H1 (cell line): ENCODE results near the gene ADA. TPM values are rescaled to one million over a fixed set of nuclear protein-coding genes. Genes with fewer than 3 reads are reported as not detected.

ENCODE experiments used
- CTCF ChIA-PET: fragments of 300-600 bp; sonication (Branson Sonifier 250); formaldehyde crosslinking; loops from one replicate; lab custom pipeline; 2021; ENCODE audit not compliant: partially characterized antibody; lab: Charles Lee
- POLR2A ChIA-PET: fragments of 300-600 bp; sonication (Branson Sonifier 250); formaldehyde crosslinking; loops from one replicate; lab custom pipeline; 2021; ENCODE audit warnings: inconsistent platforms; ENCODE audit not compliant: partially characterized antibody; lab: Charles Lee
- DNase-seq, 2 experiments: peaks; one replicate each; pipeline versions ENCODE4 v3.0.0 to v3.0.0-alpha.2; 2010 to 2022; ENCODE audit warnings: low spot score in 2 of 2, low read depth in 1 of 2, mixed read lengths in 1 of 2
- FAIRE-seq: peaks from 2 replicates; lab custom pipeline; 2011; peaks lifted over from hg19 to GRCh38; lab: Jason Lieb, UNC
- H2AFZ ChIP-seq: 2 replicates; pipeline ENCODE4 v1.8.1; 2012; ENCODE audit warnings: low read length, inconsistent platforms
- H2AK5ac ChIP-seq: 2 replicates; pipeline ENCODE4 v1.6.1; 2013; ENCODE audit warnings: low read depth, low read length
- H2BK120ac ChIP-seq: replicated peaks from 2 replicates; pipeline ENCODE3; 2013; ENCODE audit warnings: low read depth, low read length, inconsistent platforms
- H2BK12ac ChIP-seq: 2 replicates; pipeline ENCODE4 v1.6.1; 2013; ENCODE audit warnings: low read depth, low read length
- H2BK15ac ChIP-seq: 2 replicates; pipeline ENCODE4 v1.6.1; 2013; ENCODE audit warnings: low read length
- H2BK20ac ChIP-seq: 2 replicates; pipeline ENCODE4 v1.6.1; 2013; ENCODE audit warnings: low read length
- H2BK5ac ChIP-seq: 2 replicates; pipeline ENCODE4 v1.6.1; 2013; ENCODE audit warnings: low read depth, low read length
- H3K14ac ChIP-seq: 2 replicates; pipeline ENCODE4 v1.6.1; 2013; ENCODE audit warnings: inconsistent platforms; ENCODE audit not compliant: insufficient read length
- H3K18ac ChIP-seq: 2 replicates; pipeline ENCODE4 v1.6.1; 2013; ENCODE audit warnings: low read length; ENCODE audit errors: extremely low read depth
- H3K23ac ChIP-seq: 2 replicates; pipeline ENCODE4 v1.6.1; 2013; ENCODE audit warnings: inconsistent platforms; ENCODE audit not compliant: insufficient read length
- H3K23me2 ChIP-seq: 2 replicates; pipeline ENCODE4 v1.6.1; 2013; ENCODE audit warnings: low read depth, low read length
- H3K27ac ChIP-seq: 2 replicates; pipeline ENCODE4 v1.6.1; 2011; ENCODE audit warnings: low read depth, low read length, inconsistent platforms
- H3K27me3 ChIP-seq, 4 experiments: replicated peaks in 1 of 4; 1 replicate in 1 of 4; 2 replicates in 3 of 4; pipeline versions ENCODE4 v1.6.1 to v1.8.1; 2011 to 2013; ENCODE audit warnings: low read length in 3 of 4, mild to moderate bottlenecking in 3 of 4, inconsistent platforms in 2 of 4, mixed read lengths in 2 of 4, moderate library complexity in 1 of 4; ENCODE audit not compliant: control insufficient read depth in 3 of 4, insufficient read depth in 3 of 4; ENCODE audit errors: extremely low read depth in 1 of 4
- H3K36me3 ChIP-seq, 4 experiments: 2 replicates each; pipeline versions ENCODE4 v1.6.1 to v1.8.1; 2011 to 2013; ENCODE audit warnings: mild to moderate bottlenecking in 4 of 4, low read length in 3 of 4, moderate library complexity in 2 of 4, control low read depth in 1 of 4, inconsistent platforms in 1 of 4; ENCODE audit not compliant: insufficient read depth in 4 of 4, control insufficient read depth in 2 of 4
- H3K4ac ChIP-seq: replicated peaks from 2 replicates; pipeline ENCODE3; 2013; ENCODE audit warnings: low read length, low read depth, mixed read lengths, inconsistent platforms; ENCODE audit not compliant: insufficient read length
- H3K4me1 ChIP-seq, 4 experiments: replicated peaks in 1 of 4; 1 replicate in 1 of 4; 2 replicates in 3 of 4; pipeline versions ENCODE4 v1.6.1 to v1.8.1; 2011 to 2013; ENCODE audit warnings: low read length in 3 of 4, inconsistent platforms in 2 of 4, mixed read lengths in 1 of 4; ENCODE audit not compliant: insufficient read depth in 4 of 4, control insufficient read depth in 3 of 4
- H3K4me2 ChIP-seq, 2 experiments: 2 replicates each; pipeline versions ENCODE4 v1.6.1 to v1.8.1; 2011 to 2013; ENCODE audit warnings: low read depth in 2 of 2, low read length in 2 of 2, control low read depth in 1 of 2, inconsistent platforms in 1 of 2, mild to moderate bottlenecking in 1 of 2; ENCODE audit not compliant: insufficient read depth in 1 of 2
- H3K4me3 ChIP-seq, 4 experiments: fragments of 200-600, 300-600 bp in 1 of 4; sonication (generic), shearing (Covaris generic), sonication (Bioruptor Twin) in 1 of 4; 2 replicates each; pipeline versions ENCODE4 v1.5.1 to v1.8.1; 2011 to 2016; ENCODE audit warnings: low read length in 4 of 4, low read depth in 3 of 4, control low read depth in 2 of 4, inconsistent platforms in 2 of 4, mild to moderate bottlenecking in 2 of 4, mixed read lengths in 1 of 4, moderate library complexity in 1 of 4; ENCODE audit not compliant: insufficient read depth in 2 of 4; ENCODE audit errors: extremely low read depth in 1 of 4
- H3K56ac ChIP-seq: replicated peaks from 2 replicates; pipeline ENCODE3; 2013; ENCODE audit warnings: low read depth, mild to moderate bottlenecking, mixed read lengths, low read length, inconsistent platforms; ENCODE audit not compliant: insufficient read length
- H3K79me1 ChIP-seq: 2 replicates; pipeline ENCODE4 v1.6.1; 2013; ENCODE audit warnings: low read depth, low read length, control low read depth
- H3K79me2 ChIP-seq, 2 experiments: 2 replicates each; pipeline versions ENCODE4 v1.6.1 to v1.8.1; 2012 to 2013; ENCODE audit warnings: low read length in 2 of 2, mild to moderate bottlenecking in 2 of 2, inconsistent platforms in 1 of 2; ENCODE audit not compliant: insufficient read depth in 2 of 2, control insufficient read depth in 1 of 2
- H3K9ac ChIP-seq, 4 experiments: replicated peaks in 1 of 4; 1 replicate in 1 of 4; 2 replicates in 3 of 4; pipeline versions ENCODE4 v1.6.1 to v1.8.1; 2011 to 2013; ENCODE audit warnings: low read depth in 3 of 4, low read length in 3 of 4, control low read depth in 2 of 4, mild to moderate bottlenecking in 2 of 4, moderate library complexity in 2 of 4, inconsistent platforms in 1 of 4; ENCODE audit errors: extremely low read depth in 1 of 4
- H3K9me3 ChIP-seq, 2 experiments: 2 replicates each; pipeline versions ENCODE4 v1.6.1 to v1.8.1; 2012 to 2013; ENCODE audit warnings: mild to moderate bottlenecking in 2 of 2, moderate library complexity in 2 of 2, control low read depth in 1 of 2, inconsistent platforms in 1 of 2, low read depth in 1 of 2, low read length in 1 of 2, mixed read lengths in 1 of 2; ENCODE audit not compliant: insufficient read depth in 2 of 2
- H4K20me1 ChIP-seq, 2 experiments: replicated peaks in 1 of 2; 2 replicates each; pipeline versions ENCODE3 to v1.8.1; 2011 to 2013; ENCODE audit warnings: inconsistent platforms in 2 of 2, low read length in 2 of 2, mild to moderate bottlenecking in 1 of 2; ENCODE audit not compliant: insufficient read depth in 2 of 2, control insufficient read depth in 1 of 2
- H4K5ac ChIP-seq: 2 replicates; pipeline ENCODE4 v1.6.1; 2013; ENCODE audit warnings: low read length, low read depth, mixed read lengths, inconsistent platforms; ENCODE audit not compliant: insufficient read length
- H4K8ac ChIP-seq: 2 replicates; pipeline ENCODE4 v1.8.0; 2013; ENCODE audit warnings: mild to moderate bottlenecking, moderate library complexity, low read length, inconsistent platforms; ENCODE audit not compliant: insufficient read depth; ENCODE audit errors: extremely low read depth
- H4K91ac ChIP-seq: replicated peaks from 2 replicates; pipeline ENCODE3; 2013; ENCODE audit warnings: low read length, mixed read lengths, inconsistent platforms; ENCODE audit not compliant: insufficient read length
- RAD21 ChIP-seq, 2 experiments: IDR thresholded peaks in 1 of 2; conservative IDR thresholded peaks in 1 of 2; 2 replicates each; pipeline ENCODE4 v1.6.1; 2011; ENCODE audit warnings: low read depth in 2 of 2, low read length in 2 of 2, improper control_type of control experiment in 1 of 2, inconsistent platforms in 1 of 2, mild to moderate bottlenecking in 1 of 2, moderate library complexity in 1 of 2
- RFX5 ChIP-seq: IDR thresholded peaks from 2 replicates; pipeline ENCODE4 v1.6.1; 2011; ENCODE audit warnings: low read depth, low read length, improper control_type of control experiment, borderline replicate concordance
- SAP30 ChIP-seq: fragments of 300-600 bp; sonication (generic); IDR thresholded peaks from 2 replicates; pipeline ENCODE4 v1.7.1; 2012; ENCODE audit warnings: low read length, moderate library complexity, mild to moderate bottlenecking, inconsistent platforms; ENCODE audit not compliant: insufficient read depth, insufficient replicate concordance
- SIRT6 ChIP-seq: IDR thresholded peaks from one replicate; pipeline ENCODE4 v1.7.1; 2012; ENCODE audit warnings: low read length, inconsistent platforms
- WGBS, 2 experiments: shearing (Covaris generic) in 1 of 2; methylation state at CpG; one replicate each; pipeline versions ENCODE4 v1.1.6 to v1.1.7; 2013 to 2015; ENCODE audit warnings: low lambda C conversion rate in 2 of 2, mixed read lengths in 2 of 2, inconsistent platforms in 1 of 2, low coverage in 1 of 2, missing lambda C conversion rate in 1 of 2; ENCODE audit not compliant: insufficient replicate concordance in 2 of 2, insufficient coverage in 1 of 2, insufficient read length in 1 of 2; ENCODE audit errors: extremely low coverage in 1 of 2, missing lambda C conversion rate in 1 of 2; 5-methylcytosine and 5-hydroxymethylcytosine counted together
- polyA plus RNA-seq, 7 experiments: library from polyadenylated mRNA; depleted of rRNA in 3 of 7; stranded (reverse) in 5 of 7; unstranded in 2 of 7; fragments of >200 nt in 5 of 7; fragments of 200-250 nt in 2 of 7; gene quantifications; 1 replicate in 5 of 7; 2 replicates in 1 of 7; 4 replicates in 1 of 7; pipeline versions ENCODE4 v1.2.1 to v1.2.3, GENCODE V29; 2011 to 2013; ENCODE audit warnings: missing spikeins in 2 of 7, mixed read lengths in 2 of 7
- total RNA-seq: library from RNA; stranded (reverse); fragmentation: NEBNext Ultra II Directional; extraction: Animal tissue kit (Norgen Biotek cat#: 25700); gene quantifications from 2 replicates; pipeline ENCODE4 v1.2.1, GENCODE V29; 2021
- TF ChIP-seq, protein P1 (sequence below), 3 experiments: IDR thresholded peaks; 1 replicate in 2 of 3; 2 replicates in 1 of 3; pipeline versions ENCODE4 v1.5.1 to v1.6.1; 2011; ENCODE audit warnings: low read length in 3 of 3, mild to moderate bottlenecking in 3 of 3, inconsistent platforms in 2 of 3, low read depth in 1 of 3, moderate library complexity in 1 of 3; ENCODE audit not compliant: insufficient read depth in 1 of 3; ENCODE audit errors: control extremely low read depth in 1 of 3

The ADA gene
- total and polyA plus RNA-seq, 2 of the 8 experiments (the other 6 are each of a cell fraction or from before 2014, with no cell fraction given): 19.9 to 32.8 TPM

DNA sequence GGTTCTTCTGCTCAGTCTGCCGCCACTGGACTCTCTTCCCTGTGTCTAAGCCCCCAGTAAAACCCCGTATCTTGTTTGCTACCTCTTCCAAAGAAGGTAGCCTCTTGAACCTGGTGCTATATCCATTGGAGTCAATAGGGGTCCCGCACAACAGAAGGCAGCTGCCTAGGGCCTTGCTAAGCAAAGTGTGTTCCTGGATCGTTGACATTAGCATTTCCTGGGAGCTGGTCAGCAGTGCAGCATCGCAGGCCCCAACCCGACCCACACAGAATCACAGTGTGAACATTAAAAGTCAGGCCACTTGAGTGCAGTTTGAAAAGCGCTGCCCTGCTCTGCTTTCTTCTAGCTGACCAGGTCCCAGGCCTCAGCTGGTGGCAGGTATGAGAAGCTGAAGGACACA, 2.9 kb downstream of the ADA start:
- H3K4me2 ChIP-seq: no peak overlapping the region
- no peak for DNase-seq

More for the DNA sequence above, 2.9 kb downstream of the ADA start:
- Histone ChIP-seq H3K9me3 (no peaks in the 10 kb centered on the region), H3K23ac (no peak overlapping the region), H3K9ac (no peak overlapping the region), H3K79me2 (no peaks in the 10 kb centered on the region), H3K18ac (0 out of 2 replicates have a peak overlapping the region, but pooled peaks have one; percentile 10), H3K56ac (no peak overlapping the region), H2BK20ac (no peak overlapping the region), H3K27ac (no peak overlapping the region), H3K4me3 (no peak overlapping the region), H4K91ac (no peak overlapping the region), H2AK5ac (no peak overlapping the region), H3K23me2 (peaks cover 11% of the 10 kb centered on the region), H3K4ac (no peak overlapping the region), H3K36me3 (no peaks in the 10 kb centered on the region), H2BK120ac (no peak overlapping the region), H3K79me1 (0 out of 2 replicates have a peak, but pooled peaks cover 2% of the 10 kb centered on the region), H4K8ac (no peak overlapping the region), H3K14ac (no peak overlapping the region), H2AFZ (no peak overlapping the region), H4K5ac (no peak overlapping the region), H4K20me1 (no peaks in the 10 kb centered on the region), H2BK12ac (no peak overlapping the region), H3K27me3 (peaks cover 0 to 20% (median 13%) of the 10 kb centered on the region in 4 experiments; a peak in 6 of 7 replicates), H2BK5ac (no peak overlapping the region; the same call in 1 of the 2 replicates), H2BK15ac (no peak overlapping the region), H3K4me1 (peaks cover 10 to 28% (median 24%) of the 10 kb centered on the region in 4 experiments)
- WGBS, 2 experiments: 66% methylated on average over 7 of the region's 7 CpGs; no CpG with 5 or more reads in 1 of the 2 experiments
- TF ChIP-seq, protein P1, sequence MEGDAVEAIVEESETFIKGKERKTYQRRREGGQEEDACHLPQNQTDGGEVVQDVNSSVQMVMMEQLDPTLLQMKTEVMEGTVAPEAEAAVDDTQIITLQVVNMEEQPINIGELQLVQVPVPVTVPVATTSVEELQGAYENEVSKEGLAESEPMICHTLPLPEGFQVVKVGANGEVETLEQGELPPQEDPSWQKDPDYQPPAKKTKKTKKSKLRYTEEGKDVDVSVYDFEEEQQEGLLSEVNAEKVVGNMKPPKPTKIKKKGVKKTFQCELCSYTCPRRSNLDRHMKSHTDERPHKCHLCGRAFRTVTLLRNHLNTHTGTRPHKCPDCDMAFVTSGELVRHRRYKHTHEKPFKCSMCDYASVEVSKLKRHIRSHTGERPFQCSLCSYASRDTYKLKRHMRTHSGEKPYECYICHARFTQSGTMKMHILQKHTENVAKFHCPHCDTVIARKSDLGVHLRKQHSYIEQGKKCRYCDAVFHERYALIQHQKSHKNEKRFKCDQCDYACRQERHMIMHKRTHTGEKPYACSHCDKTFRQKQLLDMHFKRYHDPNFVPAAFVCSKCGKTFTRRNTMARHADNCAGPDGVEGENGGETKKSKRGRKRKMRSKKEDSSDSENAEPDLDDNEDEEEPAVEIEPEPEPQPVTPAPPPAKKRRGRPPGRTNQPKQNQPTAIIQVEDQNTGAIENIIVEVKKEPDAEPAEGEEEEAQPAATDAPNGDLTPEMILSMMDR (IDR thresholded peaks at IDR 0.05; ENCODE audit: control extremely low read depth in 1 of 3, insufficient read depth in 1 of 3, low read depth in 1 of 3, low read length in 3 of 3): peak; percentile 4 to 45 (median 27); a peak in 3 of 4 replicates
- no peak for TF ChIP-seq SAP30
- peak in 1 of 2 experiments; percentile 29; a peak in 1 of 4 replicates for TF ChIP-seq RAD21 (IDR thresholded peaks at IDR 0.05 in 1 of 2, conservative IDR thresholded peaks at IDR 0.05 in 1 of 2; ENCODE audit: low read depth in 2 of 2, low read length in 2 of 2)
- TF ChIP-seq SIRT6: no peak
- TF ChIP-seq RFX5: no peak
- ChIA-PET CTCF (interaction anchor here (0.7 to 11.0 kb wide), 9 partner anchors 9 to 50 kb away, joined by 3 to 83 read pairs (median 4); no protein-coding TSS in a partner anchor), POLR2A (no interaction called here)
- FAIRE-seq: no peak
